DLD1 (cell line): ENCODE data around the gene NDUFS3.
"Not testable (repeated sequence)": the region's sequence is repeated elsewhere in the genome, so short reads cannot be mapped to it uniquely, and the experiment has no call there.

Experiments
- in situ Hi-C: cut with HindIII; loops from 2 replicates; pipeline ENCODE4 v1.10.0; 2017; ENCODE audit warnings: low sequenced_read_pairs

NDUFS3 gene

GRCh38 chr11:47578524-47579494 is at the start of gene NDUFS3, which contains the start of gene KBTBD4:
TSS of gene NDUFS3 (plus strand) at chr11:47579074. CDS start at chr11:47579092, 18 bp downstream.
TSS of gene KBTBD4 (minus strand) at chr11:47578970. CDS start at chr11:47578951, 19 bp downstream.
- in situ Hi-C loops: no loop called here

DNA sequence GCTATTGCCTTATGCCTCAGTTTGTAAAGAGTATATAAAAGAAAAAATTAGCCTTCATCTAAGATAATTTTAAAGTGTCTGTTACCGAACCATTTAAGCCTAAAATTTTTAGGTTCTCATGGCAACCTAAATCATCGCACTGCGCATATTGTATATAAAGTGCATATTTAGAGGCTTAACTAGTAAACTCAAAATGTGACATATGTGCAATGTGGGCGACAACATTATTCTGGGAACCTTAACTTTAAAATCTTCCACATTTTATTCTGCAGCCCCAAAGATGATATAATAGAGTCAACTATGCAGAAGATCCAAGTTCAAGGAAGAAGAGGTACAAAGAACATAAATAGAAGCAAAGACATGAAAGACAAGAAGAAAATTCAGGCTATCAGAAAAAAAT is 48.9 kb upstream of the NDUFS3 start:
- in situ Hi-C loops: no loop called here

DNA sequence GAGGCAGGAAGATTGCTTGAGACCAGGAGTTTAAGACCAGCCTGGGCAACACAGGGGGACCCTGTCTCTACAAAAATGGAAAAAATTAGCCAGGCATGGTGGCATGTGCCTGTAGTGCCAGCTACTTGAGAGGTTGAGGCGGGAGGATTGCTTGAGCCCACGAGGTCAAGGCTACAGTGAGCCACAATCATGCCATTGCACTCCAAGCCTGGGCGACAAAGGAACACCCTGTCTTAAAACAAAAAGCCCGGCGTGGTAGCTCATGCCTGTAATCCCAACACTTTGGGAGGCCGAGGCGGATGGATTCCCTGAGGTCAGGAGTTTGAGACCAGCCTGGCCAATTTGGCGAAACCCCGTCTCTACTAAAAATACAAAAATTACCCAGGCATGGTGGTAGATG is 48.2 kb upstream of the NDUFS3 start:
- in situ Hi-C loops: not testable (repeated sequence)

DNA sequence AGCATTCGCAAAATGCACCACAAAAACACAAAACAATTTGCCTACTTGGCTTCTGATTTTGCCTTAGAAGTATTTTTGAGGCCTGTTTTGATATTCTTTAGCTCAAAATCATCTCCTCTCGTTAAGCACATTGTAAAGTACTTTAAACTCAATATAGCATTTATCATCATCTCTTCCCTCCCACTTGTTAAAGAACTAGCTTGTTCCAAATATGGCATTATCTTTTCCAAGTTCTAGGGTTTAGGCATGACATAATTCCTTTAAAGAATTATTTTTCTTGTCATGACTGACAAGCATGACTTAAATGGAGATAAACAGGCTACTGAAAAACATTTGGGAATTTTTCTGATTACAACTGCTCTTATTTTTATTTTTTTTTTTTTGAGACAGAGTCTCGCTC is 47.2 kb upstream of the NDUFS3 start:
- in situ Hi-C loops: no loop called here

DNA sequence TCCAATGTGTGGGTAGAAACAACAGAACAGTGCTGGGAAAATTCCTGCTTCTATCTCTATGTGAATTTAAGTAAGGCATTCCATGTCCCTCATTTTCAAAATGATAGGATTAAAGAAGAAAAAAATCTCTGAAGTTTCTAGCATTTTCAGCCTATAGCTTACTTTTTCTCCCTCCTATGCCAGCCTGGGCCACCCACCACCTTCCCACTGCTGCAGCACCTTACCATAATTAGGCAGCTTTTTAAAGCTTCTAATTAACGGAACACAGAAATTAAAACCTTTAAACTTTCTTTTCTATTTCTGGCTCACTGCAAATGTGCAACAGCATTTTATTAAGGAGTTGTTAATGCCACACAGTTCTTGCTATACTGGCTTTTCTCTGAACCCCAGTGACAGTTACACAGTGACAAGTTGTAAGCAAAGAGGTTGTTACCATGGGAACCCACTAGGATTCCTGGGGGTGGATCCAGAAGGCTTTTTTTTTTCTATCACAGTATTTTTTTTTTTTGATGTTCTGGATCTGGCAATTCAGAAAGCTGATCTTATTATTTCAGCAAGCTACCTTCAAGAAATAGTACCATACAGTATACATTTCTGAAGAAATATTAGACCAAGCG is 46.2 kb upstream of the NDUFS3 start:
- in situ Hi-C loops: no loop called here

GRCh38 chr11:47533690-47534151 is 45.2 kb upstream of the NDUFS3 start:
- in situ Hi-C loops: no loop called here

GRCh38 chr11:47534704-47535251 is 44.1 kb upstream of the NDUFS3 start:
- in situ Hi-C loops: no loop called here

DNA sequence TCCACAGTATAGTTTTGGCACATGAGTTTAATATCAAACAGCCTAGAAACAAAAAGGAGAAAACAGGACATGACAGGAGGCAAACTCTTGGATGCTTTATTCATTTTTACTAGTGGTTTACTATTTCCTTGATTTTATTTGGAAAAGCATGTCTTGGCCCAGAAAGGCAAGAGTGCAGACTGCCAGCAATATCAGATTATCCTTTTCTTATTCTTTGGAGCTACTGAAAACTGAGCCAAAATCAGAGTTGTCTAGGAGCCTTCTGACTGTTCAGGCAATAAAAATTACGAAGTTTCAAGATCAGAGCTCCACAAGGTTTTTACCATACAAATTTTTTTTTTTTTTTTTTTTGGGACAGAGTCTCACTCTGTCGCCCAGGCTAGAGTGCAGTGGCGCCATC is 42.0 kb upstream of the NDUFS3 start:
- in situ Hi-C loops: no loop called here

DNA sequence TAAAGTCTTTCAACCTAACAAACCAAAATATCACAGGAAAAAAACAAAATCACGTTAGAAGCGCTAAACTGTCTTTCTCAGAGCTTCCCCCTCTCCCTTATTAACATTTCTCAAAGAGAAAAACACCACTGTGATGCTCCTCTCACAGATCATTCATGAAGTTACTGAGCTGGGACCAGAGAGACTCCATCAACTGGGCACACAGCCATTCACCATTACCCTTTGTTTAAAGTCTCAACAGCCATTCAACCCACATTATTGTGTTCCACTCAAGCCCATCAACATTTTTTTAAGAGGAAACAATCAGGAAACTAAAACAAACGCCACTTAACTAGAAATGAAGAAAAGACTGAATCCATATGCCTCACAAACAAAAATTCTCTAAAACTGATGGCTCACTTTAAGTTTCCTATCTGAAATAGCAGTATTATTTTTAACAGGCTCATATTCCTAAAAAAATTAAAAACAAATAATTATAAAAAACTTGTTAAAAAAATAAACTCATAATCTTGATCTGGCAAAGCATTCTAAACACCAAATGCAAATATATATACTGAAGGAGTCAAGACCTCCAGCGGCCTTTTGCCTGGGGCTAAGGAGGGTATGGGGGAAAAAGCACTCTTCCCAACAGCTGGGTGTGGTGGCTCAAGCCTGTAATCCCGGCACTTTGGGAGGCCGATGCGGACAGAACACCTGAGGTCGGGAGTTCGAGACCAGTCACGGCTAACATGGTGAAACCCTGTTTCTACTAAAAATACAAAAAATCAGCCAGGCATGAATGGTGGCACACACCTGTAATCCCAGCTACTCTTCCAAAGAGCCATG is 39.9 kb upstream of the NDUFS3 start:
- in situ Hi-C loops: no loop called here

GRCh38 chr11:47539681-47540039 is 39.2 kb upstream of the NDUFS3 start:
- in situ Hi-C loops: no loop called here

GRCh38 chr11:47541070-47541469 is 37.8 kb upstream of the NDUFS3 start:
- in situ Hi-C loops: no loop called here

- in situ Hi-C loops: no loop called here
Observed at GRCh38 chr11:47545298-47545697, 33.6 kb upstream of the NDUFS3 start.

GRCh38 chr11:47546274-47546673 is 32.6 kb upstream of the NDUFS3 start:
- in situ Hi-C loops: not testable (repeated sequence)

- in situ Hi-C loops: no loop called here
Observed at GRCh38 chr11:47550288-47551047, 28.4 kb upstream of the NDUFS3 start.

DNA sequence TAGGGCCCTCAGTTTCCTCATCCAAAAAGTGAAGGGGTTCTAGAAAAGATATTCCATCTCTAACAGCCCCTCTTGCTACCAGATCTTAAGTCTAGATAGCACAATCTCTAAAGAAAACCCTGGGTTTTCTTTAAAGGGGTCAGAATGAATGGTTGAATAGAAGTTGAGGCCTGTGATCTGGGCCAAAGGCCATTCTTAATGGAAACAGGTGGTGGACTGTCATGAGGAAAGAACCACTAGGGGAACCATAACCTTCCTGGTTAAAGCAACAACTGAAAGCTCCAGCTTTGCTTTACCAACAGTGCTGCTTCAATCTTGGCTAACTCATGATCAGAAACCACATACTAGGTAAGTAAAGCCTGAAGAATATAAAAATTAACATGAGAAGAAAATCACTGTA is 27.8 kb upstream of the NDUFS3 start:
- in situ Hi-C loops: no loop called here

DNA sequence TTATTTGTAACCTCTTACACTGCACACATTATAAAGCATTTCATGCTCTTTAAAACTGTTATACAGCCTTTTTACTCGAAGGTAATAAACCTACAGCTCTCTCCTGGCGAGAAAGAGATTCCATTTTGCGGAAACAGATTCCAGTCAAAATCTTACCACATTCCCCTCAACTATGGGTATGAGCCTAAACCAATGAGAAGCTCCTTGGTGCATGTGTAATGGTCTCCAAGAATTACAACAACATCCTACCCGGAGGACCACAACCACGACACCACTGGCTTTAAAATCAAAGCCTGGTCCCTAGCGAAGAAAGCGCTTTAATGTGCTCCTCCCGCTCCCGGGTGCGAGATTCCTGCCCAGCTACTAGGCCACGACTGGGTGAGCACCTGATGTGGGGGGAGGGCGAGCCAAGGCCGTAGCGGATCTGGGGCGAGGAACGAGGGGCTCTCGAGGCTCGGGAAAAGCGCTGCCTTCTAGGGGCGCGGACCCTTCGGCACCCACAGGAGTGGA is 26.8 kb upstream of the NDUFS3 start:
- in situ Hi-C loops: no loop called here

DNA sequence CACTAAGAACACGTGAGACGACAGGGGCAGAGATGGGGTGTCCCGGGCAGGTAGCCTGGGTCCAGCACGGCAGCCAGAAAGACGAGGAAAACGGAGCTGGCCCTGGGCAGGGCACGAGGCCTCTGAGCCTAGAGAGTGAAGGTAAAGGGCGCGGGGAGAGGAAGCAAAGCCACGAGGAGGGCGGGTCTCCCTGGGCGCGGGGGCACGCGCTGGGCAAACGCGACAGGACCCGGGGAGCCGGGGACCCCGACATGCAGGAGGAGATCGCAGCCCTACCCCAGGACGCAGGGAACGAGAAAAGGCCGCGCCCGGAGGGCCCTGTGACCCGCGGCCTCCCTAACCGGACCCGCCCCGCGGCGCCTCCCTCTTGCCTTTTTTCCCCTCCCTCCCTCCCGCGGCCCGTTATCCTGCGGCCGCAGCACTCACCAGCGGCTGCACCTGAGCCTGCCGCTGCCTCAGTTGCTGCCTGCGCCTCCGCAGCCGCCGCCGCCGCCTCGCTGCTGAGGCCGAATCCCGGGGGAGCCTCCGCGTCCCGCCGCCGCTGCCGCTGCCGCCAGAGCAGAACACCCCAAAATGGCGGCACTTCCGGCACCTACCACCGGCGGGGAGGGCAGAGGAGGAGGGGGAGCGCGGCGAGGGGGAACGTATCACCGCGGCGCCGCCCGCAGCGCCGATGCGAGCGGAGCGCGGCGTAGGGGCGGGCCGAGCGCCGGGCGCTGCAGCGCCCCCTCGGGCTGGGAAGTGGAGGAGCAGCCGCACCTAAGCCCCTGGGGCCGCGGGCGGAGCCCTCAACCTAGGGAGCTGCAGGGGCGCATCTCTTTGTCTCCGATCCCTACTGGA is 26.1 kb upstream of the NDUFS3 start, which contains the start of gene CELF1:
CELF1 (minus strand) TSS at position 567 of the 840 bp plus-strand sequence. CDS start 53,609 bp downstream, outside the sequence.
- in situ Hi-C loops: no loop called here

DNA sequence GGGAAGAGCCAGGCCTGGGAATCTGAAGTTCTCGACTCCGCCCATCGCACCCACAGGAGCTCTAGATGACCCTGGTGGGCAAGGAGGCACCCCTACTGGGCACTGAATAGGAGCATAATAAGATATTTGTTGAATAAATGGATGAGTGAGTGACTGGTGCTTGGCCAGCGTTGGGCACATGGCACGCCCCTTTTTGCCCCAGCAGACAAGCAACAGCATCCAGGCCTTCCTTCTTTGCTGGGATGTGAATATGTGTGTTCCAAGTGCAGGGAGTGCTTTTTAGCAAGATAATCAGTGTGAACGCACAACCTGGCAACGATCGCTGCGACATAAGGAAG is 25.5 kb upstream of the NDUFS3 start:
- in situ Hi-C loops: no loop called here

- in situ Hi-C loops: not testable (repeated sequence)
Observed at GRCh38 chr11:47557004-47557403, 21.9 kb upstream of the NDUFS3 start.
